Naive thymus-derived CD8-positive, alpha-beta T cell (primary cell): ENCODE data around the gene TUBGCP6. TPM values are rescaled to one million over a fixed set of nuclear protein-coding genes. Genes with fewer than 3 reads are reported as not detected.
A peak's percentile ranks its signal among the peaks of the same experiment; 100 is the strongest.

Source experiments
- ATAC-seq, 2 donors: fragments of 150-1000 bp; cut with Tn5 transposase in 1 of 2; sonication (Bioruptor Pico), chemical (Tn5 transposase) in 1 of 2; 1 replicate in 1 of 2; 2 replicates in 1 of 2; pipeline ENCODE4 v1.10.0; 2021; ENCODE audit warnings: mild to moderate bottlenecking in 2 of 2, moderate library complexity in 2 of 2
- POLR2A ChIA-PET: fragments of 350-600 bp; sonication (Branson Sonifier 250); formaldehyde crosslinking; loops from one replicate; lab custom pipeline; 2021; ENCODE audit warnings: antibody characterized with exemption; lab: Charles Lee
- DNase-seq, 10 donors: peaks; one replicate each; pipeline versions ENCODE4 v3.0.0 to v3.0.0-alpha.2; 2020 to 2022
- H3K27ac Mint-ChIP-seq, 10 donors: one replicate each; pipeline ENCODE4 v1.8.0; 2020 to 2022; ENCODE audit warnings: mild to moderate bottlenecking in 10 of 10, mixed read lengths in 10 of 10, moderate library complexity in 4 of 10, inconsistent platforms in 1 of 10
- H3K27me3 Mint-ChIP-seq, 5 donors: one replicate each; pipeline ENCODE4 v1.8.0; 2021 to 2022; ENCODE audit warnings: mixed read lengths in 5 of 5
- H3K36me3 Mint-ChIP-seq, 3 donors: one replicate each; pipeline ENCODE4 v1.8.0; 2020 to 2022; ENCODE audit warnings: mixed read lengths in 3 of 3, mild to moderate bottlenecking in 2 of 3, inconsistent platforms in 1 of 3
- H3K4me1 Mint-ChIP-seq, 4 donors: one replicate each; pipeline ENCODE4 v1.8.0; 2021 to 2022; ENCODE audit warnings: mixed read lengths in 4 of 4
- H3K4me3 Mint-ChIP-seq, 10 donors: one replicate each; pipeline ENCODE4 v1.8.0; 2020 to 2022; ENCODE audit warnings: mild to moderate bottlenecking in 10 of 10, mixed read lengths in 10 of 10, moderate library complexity in 6 of 10, inconsistent platforms in 1 of 10
- H3K9me3 Mint-ChIP-seq, 9 donors: one replicate each; pipeline ENCODE4 v1.8.0; 2020 to 2022; ENCODE audit warnings: mixed read lengths in 9 of 9, mild to moderate bottlenecking in 3 of 9, inconsistent platforms in 1 of 9, moderate library complexity in 1 of 9
- polyA plus RNA-seq, 3 donors: library from polyadenylated mRNA; unstranded; fragments of 300-500 nt; fragmentation: Illumina TruSeq; gene quantifications; one replicate each; pipeline ENCODE4 v1.2.3, GENCODE V29; 2021
- total RNA-seq, 8 experiments: library from RNA in 2 of 8; stranded (reverse) in 2 of 8; gene quantifications; one replicate each; pipeline ENCODE4 v1.2.3 and lab custom pipeline; 2021 to 2026

The TUBGCP6 gene
- total and polyA plus RNA-seq, 5 experiments from 2014 or later, result 9.3 to 156 (median 25.2) TPM

- Mint-ChIP-seq H3K36me3 (peaks cover 3 to 43% (median 11%) of the 10 kb centered on the region in 3 donors), H3K4me3 (no peak overlapping the region), H3K9me3 (no peaks in the 10 kb centered on the region), H3K27ac (no peak overlapping the region), H3K4me1 (peaks cover 4 to 23% (median 11%) of the 10 kb centered on the region in 4 donors), H3K27me3 (no peaks in the 10 kb centered on the region)
- no peak for DNase-seq
- POLR2A ChIA-PET, result interaction anchor here (1.1 to 1.4 kb wide), 2 partner anchors 25 to 27 kb away, joined by 4 to 6 read pairs; partner anchors contain the start of gene TUBGCP6
- ATAC-seq, result peak in 1 of 2 donors; percentile 6
Measured at GRCh38 chr22:50217543-50218152, 27.2 kb downstream of the TUBGCP6 start.

GRCh38 chr22:50216684-50217520 lies 27.9 kb downstream of the TUBGCP6 start:
- Mint-ChIP-seq H3K36me3 (peaks cover 5 to 49% (median 11%) of the 10 kb centered on the region in 3 donors), H3K4me1 (peaks cover 4 to 27% (median 15%) of the 10 kb centered on the region in 4 donors), H3K9me3 (no peaks in the 10 kb centered on the region), H3K27ac (no peak overlapping the region), H3K27me3 (no peaks in the 10 kb centered on the region), H3K4me3 (no peak overlapping the region)
- POLR2A ChIA-PET, result interaction anchor here (1.3 to 1.4 kb wide), 2 partner anchors 27 kb away, joined by 3 to 6 read pairs; partner anchors contain the start of gene TUBGCP6
- DNase-seq, result peak in 1 of 10 donors; percentile 58
- peak in 1 of 2 donors; percentile 9 for ATAC-seq

- no peak for ATAC-seq
- H3K4me1 Mint-ChIP-seq, result peaks cover 4 to 27% (median 16%) of the 10 kb centered on the region in 4 donors
- no peak overlapping the region for H3K4me3 Mint-ChIP-seq
- H3K27ac Mint-ChIP-seq, result no peak overlapping the region
- no peaks in the 10 kb centered on the region for H3K9me3 Mint-ChIP-seq
- H3K27me3 Mint-ChIP-seq, result no peaks in the 10 kb centered on the region
- POLR2A ChIA-PET, result interaction anchor here (1.3 kb wide), 1 partner anchor 28 kb away, joined by 3 read pairs; no protein-coding TSS in a partner anchor
- peaks cover 5 to 49% (median 11%) of the 10 kb centered on the region in 3 donors for H3K36me3 Mint-ChIP-seq
- no peak for DNase-seq
Measured at GRCh38 chr22:50216055-50216683, 28.7 kb downstream of the TUBGCP6 start.

- Mint-ChIP-seq H3K9me3 (no peaks in the 10 kb centered on the region), H3K27me3 (no peaks in the 10 kb centered on the region), H3K27ac (peak overlapping the region in 5 of 10 donors; percentile 26 to 92 (median 74)), H3K4me3 (no peak overlapping the region), H3K36me3 (peaks cover 5 to 49% (median 11%) of the 10 kb centered on the region in 3 donors), H3K4me1 (peaks cover 4 to 28% (median 18%) of the 10 kb centered on the region in 4 donors)
- POLR2A ChIA-PET, result interaction anchor here (1.3 kb wide), 1 partner anchor 29 kb away, joined by 3 read pairs; no protein-coding TSS in a partner anchor
- ATAC-seq (no peak), DNase-seq (peak in 1 of 10 donors; percentile 57)
Measured at GRCh38 chr22:50215297-50216054, 29.3 kb downstream of the TUBGCP6 start.

- Mint-ChIP-seq H3K36me3 (peaks cover 9 to 57% (median 12%) of the 10 kb centered on the region in 3 donors), H3K4me3 (no peak overlapping the region), H3K9me3 (no peaks in the 10 kb centered on the region), H3K27ac (peak overlapping the region in 7 of 10 donors; percentile 47 to 73 (median 59)), H3K4me1 (peaks cover 8 to 35% (median 21%) of the 10 kb centered on the region in 4 donors), H3K27me3 (no peaks in the 10 kb centered on the region)
- POLR2A ChIA-PET, result no interaction called here
- no peak for ATAC-seq
- no peak for DNase-seq
Measured at GRCh38 chr22:50213263-50213662, 31.6 kb downstream of the TUBGCP6 start.

- no peak overlapping the region for H3K4me3 Mint-ChIP-seq
- POLR2A ChIA-PET, result interaction anchor here (1.0 to 1.2 kb wide), 2 partner anchors 11 to 24 kb away, joined by 3 read pairs; no protein-coding TSS in a partner anchor
- peaks cover 12 to 40% (median 22%) of the 10 kb centered on the region in 4 donors for H3K4me1 Mint-ChIP-seq
- DNase-seq (no peak), ATAC-seq (no peak)
- H3K36me3 Mint-ChIP-seq, result peaks cover 9 to 60% (median 9%) of the 10 kb centered on the region in 3 donors
- H3K27me3 Mint-ChIP-seq, result no peaks in the 10 kb centered on the region
- peak overlapping the region in 4 of 10 donors; percentile 33 to 75 (median 62) for H3K27ac Mint-ChIP-seq
- no peaks in the 10 kb centered on the region for H3K9me3 Mint-ChIP-seq
Measured at GRCh38 chr22:50211147-50211546, 33.7 kb downstream of the TUBGCP6 start.

GRCh38 chr22:50210378-50211139 lies 34.3 kb downstream of the TUBGCP6 start:
- ATAC-seq (no peak), DNase-seq (peak in 1 of 10 donors; percentile 64)
- Mint-ChIP-seq H3K27ac (peak overlapping the region in 2 of 10 donors; percentile 79 to 97), H3K36me3 (peaks cover 8 to 54% (median 9%) of the 10 kb centered on the region in 3 donors), H3K4me3 (no peak overlapping the region), H3K4me1 (peaks cover 12 to 41% (median 22%) of the 10 kb centered on the region in 4 donors), H3K27me3 (no peaks in the 10 kb centered on the region), H3K9me3 (no peaks in the 10 kb centered on the region)
- POLR2A ChIA-PET, result interaction anchor here (1.0 to 1.2 kb wide), 2 partner anchors 12 to 24 kb away, joined by 3 read pairs; no protein-coding TSS in a partner anchor

GRCh38 chr22:50209893-50210292 lies 34.9 kb downstream of the TUBGCP6 start:
- peak; percentile 77 to 84 for ATAC-seq
- H3K4me3 Mint-ChIP-seq, result peak overlapping the region in 2 of 10 donors; percentile 0 to 68

GRCh38 chr22:50208939-50209892 lies 35.6 kb downstream of the TUBGCP6 start:
- H3K4me1 Mint-ChIP-seq, result peaks cover 17 to 44% (median 27%) of the 10 kb centered on the region in 4 donors
- ATAC-seq (peak; percentile 37 to 45), DNase-seq (no peak)
- POLR2A ChIA-PET, result interaction anchor here (0.7 to 1.1 kb wide), 2 partner anchors 19 to 22 kb away, joined by 3 read pairs; no protein-coding TSS in a partner anchor
- peak overlapping the region in 2 of 10 donors; percentile 0 to 68 for H3K4me3 Mint-ChIP-seq
- H3K9me3 Mint-ChIP-seq, result no peaks in the 10 kb centered on the region
- peak overlapping the region; percentile 30 to 97 (median 80) for H3K27ac Mint-ChIP-seq
- peaks cover 4 to 50% (median 9%) of the 10 kb centered on the region in 3 donors for H3K36me3 Mint-ChIP-seq
- H3K27me3 Mint-ChIP-seq, result no peaks in the 10 kb centered on the region

More at GRCh38 chr22:50209893-50210292, 34.9 kb downstream of the TUBGCP6 start:
- H3K36me3 Mint-ChIP-seq, result peaks cover 4 to 54% (median 9%) of the 10 kb centered on the region in 3 donors
- H3K4me1 Mint-ChIP-seq, result peaks cover 16 to 42% (median 24%) of the 10 kb centered on the region in 4 donors
- no peaks in the 10 kb centered on the region for H3K9me3 Mint-ChIP-seq
- POLR2A ChIA-PET, result no interaction called here
- peak overlapping the region; percentile 30 to 97 (median 80) for H3K27ac Mint-ChIP-seq
- no peaks in the 10 kb centered on the region for H3K27me3 Mint-ChIP-seq
- peak; percentile 47 to 81 (median 67) for DNase-seq

- Mint-ChIP-seq H3K4me1 (peaks cover 17 to 50% (median 30%) of the 10 kb centered on the region in 4 donors), H3K4me3 (no peak overlapping the region), H3K27me3 (no peaks in the 10 kb centered on the region), H3K9me3 (no peaks in the 10 kb centered on the region), H3K27ac (peak overlapping the region in 3 of 10 donors; percentile 25 to 66 (median 27)), H3K36me3 (peaks cover 4 to 51% (median 9%) of the 10 kb centered on the region in 3 donors)
- DNase-seq, result peak in 1 of 10 donors; percentile 55
- POLR2A ChIA-PET, result interaction anchor here (0.7 to 1.1 kb wide), 2 partner anchors 18 to 22 kb away, joined by 3 read pairs; no protein-coding TSS in a partner anchor
- ATAC-seq, result no peak
Measured at GRCh38 chr22:50208430-50208938, 36.3 kb downstream of the TUBGCP6 start.
